Brain microvascular endothelial cell (primary cell): ENCODE measurements around the gene ARMH4.

ENCODE experiments used
- DNase-seq: peaks from one replicate; pipeline ENCODE4 v3.0.0-alpha.2; 2020
- H3K27ac ChIP-seq: fragments of 250-450 bp; sonication (Bioruptor Pico); 2 replicates; pipeline ENCODE4 v1.5.1; 2020; ENCODE audit warnings: mild to moderate bottlenecking, moderate library complexity
- H3K27me3 ChIP-seq: fragments of 250-450 bp; sonication (Bioruptor Pico); replicated peaks from 2 replicates; pipeline ENCODE4 v1.5.1; 2020; ENCODE audit warnings: mild to moderate bottlenecking
- H3K36me3 ChIP-seq: fragments of 250-450 bp; sonication (Bioruptor Pico); replicated peaks from 2 replicates; pipeline ENCODE4 v1.5.1; 2020; ENCODE audit warnings: mild to moderate bottlenecking
- H3K4me3 ChIP-seq: 2 replicates; pipeline ENCODE4 v1.5.1; 2011; ENCODE audit warnings: low read depth, mild to moderate bottlenecking, control low read depth, low read length, moderate library complexity
- CTCF ChIP-seq: IDR thresholded peaks from 2 replicates; pipeline ENCODE4 v1.5.1; 2011; ENCODE audit warnings: low read depth, mild to moderate bottlenecking, moderate library complexity, low read length, control low read depth, inconsistent platforms; ENCODE audit errors: missing control alignments
- in situ Hi-C: cut with HindIII; loops from 2 replicates; pipeline ENCODE4 v1.10.0; 2017; ENCODE audit warnings: low sequenced_read_pairs, low pct_ligation_motif_present

Gene ARMH4

GRCh38 chr14:58078068-58078467 lies 73.9 kb downstream of the ARMH4 start:
- H3K27me3 ChIP-seq = no peaks in the 10 kb centered on the region
- in situ Hi-C loops = no loop called here
- TF ChIP-seq CTCF = no peak
- DNase-seq = peak; percentile 79
- peak overlapping the region; percentile 36 for H3K27ac ChIP-seq
- no peak overlapping the region for H3K4me3 ChIP-seq
- no peaks in the 10 kb centered on the region for H3K36me3 ChIP-seq

GRCh38 chr14:58077621-58078020 lies 74.4 kb downstream of the ARMH4 start:
- no peak for DNase-seq
- in situ Hi-C loops = no loop called here
- TF ChIP-seq CTCF = no peak
- no peak overlapping the region for H3K4me3 ChIP-seq
- H3K27me3 ChIP-seq = no peaks in the 10 kb centered on the region
- H3K36me3 ChIP-seq = no peaks in the 10 kb centered on the region
- peak overlapping the region; percentile 31 for H3K27ac ChIP-seq

- Histone ChIP-seq H3K27ac (no peak overlapping the region), H3K27me3 (no peaks in the 10 kb centered on the region), H3K36me3 (no peaks in the 10 kb centered on the region), H3K4me3 (no peak overlapping the region)
- in situ Hi-C loops = no loop called here
- DNase-seq = no peak
- no peak for TF ChIP-seq CTCF
These were observed 78.5 kb downstream of the ARMH4 start for GRCh38 chr14:58073516-58073915.

GRCh38 chr14:58072288-58073071 lies 79.5 kb downstream of the ARMH4 start:
- in situ Hi-C loops = no loop called here
- H3K27me3 ChIP-seq = no peaks in the 10 kb centered on the region
- no peak overlapping the region for H3K4me3 ChIP-seq
- TF ChIP-seq CTCF = peak; percentile 76
- no peak overlapping the region for H3K27ac ChIP-seq
- H3K36me3 ChIP-seq = no peaks in the 10 kb centered on the region
- peak; percentile 64 for DNase-seq

- Histone ChIP-seq H3K4me3 (no peak overlapping the region), H3K27ac (no peak overlapping the region), H3K27me3 (no peaks in the 10 kb centered on the region), H3K36me3 (no peaks in the 10 kb centered on the region)
- no peak for DNase-seq
- in situ Hi-C loops = no loop called here
- TF ChIP-seq CTCF = no peak
These were observed 80.7 kb downstream of the ARMH4 start for GRCh38 chr14:58071341-58071740.

GRCh38 chr14:58068306-58068705 lies 83.7 kb downstream of the ARMH4 start:
- H3K27ac ChIP-seq = no peak overlapping the region
- H3K36me3 ChIP-seq = no peaks in the 10 kb centered on the region
- in situ Hi-C loops = no loop called here
- no peak for TF ChIP-seq CTCF
- H3K27me3 ChIP-seq = no peaks in the 10 kb centered on the region
- no peak for DNase-seq
- H3K4me3 ChIP-seq = no peak overlapping the region
